SK-N-SH (cell line): ENCODE data around the gene ADRA2B. TPM values are rescaled to one million over a fixed set of nuclear protein-coding genes. Genes with fewer than 3 reads are reported as not detected.

Source experiments
- CTCF ChIA-PET: fragments of 300-600, 350-600 bp; formaldehyde crosslinking; extraction: SDS; loops from one replicate; lab custom pipeline; 2021; lab: Yijun Ruan, JAX
- POLR2A ChIA-PET: fragments of 350-600 bp; sonication (Branson Sonifier 250); formaldehyde crosslinking; extraction: SDS; loops from one replicate; lab custom pipeline; 2020; ENCODE audit warnings: antibody characterized with exemption, inconsistent platforms; lab: Yijun Ruan, JAX
- DNase-seq: peaks from one replicate; pipeline ENCODE4 v3.0.0; 2012
- H2AFZ ChIP-seq: fragments of 200-600 bp; sonication (generic); 2 replicates; pipeline ENCODE4 v1.8.1; 2016; ENCODE audit warnings: antibody characterized with exemption, mild to moderate bottlenecking, low read depth
- H3F3A ChIP-seq: fragments of 200-600 bp; sonication (generic); replicated peaks from 2 replicates; pipeline ENCODE3; 2016; ENCODE audit warnings: antibody characterized with exemption, mild to moderate bottlenecking; ENCODE audit not compliant: insufficient read depth
- H3K27ac ChIP-seq, 2 experiments: fragments of 200-500 bp in 1 of 2; fragments of 200-600 bp in 1 of 2; sonication (Bioruptor generic) in 1 of 2; sonication (generic), shearing (Covaris generic) in 1 of 2; 2 replicates each; pipeline versions ENCODE4 v1.5.1 to v1.6.1; 2014 to 2016; ENCODE audit warnings: low read depth in 2 of 2, inconsistent platforms in 1 of 2, low read length in 1 of 2, mild to moderate bottlenecking in 1 of 2, mixed read lengths in 1 of 2
- H3K27me3 ChIP-seq: fragments of 200-600 bp; sonication (generic), shearing (Covaris generic); 2 replicates; pipeline ENCODE4 v1.6.1; 2016; ENCODE audit warnings: mixed run types; ENCODE audit not compliant: insufficient read depth
- H3K36me3 ChIP-seq, 2 experiments: fragments of 200-500 bp in 1 of 2; fragments of 200-600 bp in 1 of 2; sonication (Bioruptor generic) in 1 of 2; sonication (generic) in 1 of 2; replicated peaks in 1 of 2; 2 replicates each; pipeline versions ENCODE3 to v1.5.1; 2014 to 2016; ENCODE audit warnings: low read length in 1 of 2, mild to moderate bottlenecking in 1 of 2; ENCODE audit not compliant: insufficient read depth in 2 of 2, control insufficient read depth in 1 of 2
- H3K4me1 ChIP-seq, 2 experiments: fragments of 200-500 bp in 1 of 2; fragments of 200-600 bp in 1 of 2; sonication (Bioruptor generic) in 1 of 2; sonication (generic), shearing (Covaris generic) in 1 of 2; 2 replicates each; pipeline versions ENCODE4 v1.5.1 to v1.6.1; 2014 to 2016; ENCODE audit warnings: low read depth in 1 of 2, low read length in 1 of 2, mixed run types in 1 of 2; ENCODE audit not compliant: insufficient read depth in 2 of 2, control insufficient read depth in 1 of 2
- H3K4me2 ChIP-seq: fragments of 200-600 bp; sonication (generic), shearing (Covaris generic); 2 replicates; pipeline ENCODE4 v1.6.1; 2017; ENCODE audit warnings: mixed run types
- H3K4me3 ChIP-seq, 2 experiments: fragments of 200-500 bp in 1 of 2; fragments of 200-600 bp in 1 of 2; sonication (Bioruptor generic) in 1 of 2; sonication (generic), shearing (Covaris generic) in 1 of 2; 2 replicates each; pipeline versions ENCODE4 v1.5.1 to v1.8.1; 2014 to 2016; ENCODE audit warnings: low read depth in 2 of 2, inconsistent platforms in 1 of 2, low read length in 1 of 2, mild to moderate bottlenecking in 1 of 2, mixed read lengths in 1 of 2, moderate library complexity in 1 of 2
- H3K79me2 ChIP-seq: fragments of 200-600 bp; sonication (generic); 2 replicates; pipeline ENCODE4 v1.8.1; 2017; ENCODE audit warnings: mild to moderate bottlenecking; ENCODE audit not compliant: insufficient read depth
- H3K9ac ChIP-seq: fragments of 200-600 bp; sonication (generic); 2 replicates; pipeline ENCODE4 v1.6.1; 2017; ENCODE audit warnings: mixed run types
- H3K9me2 ChIP-seq: fragments of 200-600 bp; sonication (generic); 2 replicates; pipeline ENCODE4 v1.6.1; 2017; ENCODE audit warnings: mixed run types
- H3K9me3 ChIP-seq: fragments of 200-600 bp; sonication (generic); 2 replicates; pipeline ENCODE4 v1.6.1; 2017; ENCODE audit warnings: mixed run types, mild to moderate bottlenecking, moderate library complexity
- H4K20me1 ChIP-seq: fragments of 200-600 bp; sonication (generic); 2 replicates; pipeline ENCODE4 v1.6.1; 2017; ENCODE audit warnings: mild to moderate bottlenecking, mixed run types; ENCODE audit not compliant: insufficient read depth
- EP300 ChIP-seq, 2 experiments: IDR thresholded peaks; 2 replicates each; pipeline versions ENCODE4 v1.4.0 to v1.6.1; 2012; ENCODE audit warnings: borderline replicate concordance in 1 of 2, low read depth in 1 of 2, low read length in 1 of 2
- FOXJ3 ChIP-seq: sonication (generic); formaldehyde crosslinking; IDR thresholded peaks from 2 replicates; pipeline ENCODE4 v1.5.1; 2020; ENCODE audit warnings: mild to moderate bottlenecking, missing genetic modification reagents
- FOXM1 ChIP-seq: IDR thresholded peaks from 2 replicates; pipeline ENCODE4 v1.4.0; 2012; ENCODE audit warnings: low read depth, mild to moderate bottlenecking
- GABPA ChIP-seq: IDR thresholded peaks from 2 replicates; pipeline ENCODE4 v1.4.0; 2012; ENCODE audit warnings: low read depth, mild to moderate bottlenecking
- NFIC ChIP-seq: IDR thresholded peaks from 2 replicates; pipeline ENCODE4 v1.4.0; 2012; ENCODE audit warnings: borderline replicate concordance
- POLR2AphosphoS5 ChIP-seq: IDR thresholded peaks from 2 replicates; pipeline ENCODE4 v1.6.1; 2012; ENCODE audit warnings: low read depth, low read length
- RAD21 ChIP-seq: IDR thresholded peaks from 2 replicates; pipeline ENCODE4 v1.6.1; 2012; ENCODE audit warnings: mild to moderate bottlenecking, low read length
- SIN3A ChIP-seq: IDR thresholded peaks from 2 replicates; pipeline ENCODE4 v1.6.1; 2012; ENCODE audit warnings: low read depth, mild to moderate bottlenecking, low read length, moderate library complexity, borderline replicate concordance
- SMC3 ChIP-seq: IDR thresholded peaks from 2 replicates; pipeline ENCODE4 v1.6.1; 2012; ENCODE audit warnings: low read depth, low read length, improper control_type of control experiment
- TAF1 ChIP-seq: IDR thresholded peaks from 2 replicates; pipeline ENCODE4 v1.6.1; 2012; ENCODE audit warnings: low read depth, mild to moderate bottlenecking, low read length, moderate library complexity, borderline replicate concordance
- TEAD4 ChIP-seq: IDR thresholded peaks from 2 replicates; pipeline ENCODE4 v1.4.0; 2012; ENCODE audit warnings: mild to moderate bottlenecking, borderline replicate concordance; ENCODE audit not compliant: insufficient read depth
- WGBS: methylation state at CpG from one replicate; pipeline ENCODE4 v1.1.6; 2017; ENCODE audit warnings: low lambda C conversion rate; 5-methylcytosine and 5-hydroxymethylcytosine counted together
- polyA plus RNA-seq, 3 experiments: library from polyadenylated mRNA; depleted of rRNA; stranded (reverse); fragments of >200 nt; gene quantifications; 2 replicates each; pipeline ENCODE4 v1.2.3, GENCODE V29; 2012
- TF ChIP-seq, protein P1 (sequence below): IDR thresholded peaks from 2 replicates; pipeline ENCODE4 v1.4.0; 2012; ENCODE audit warnings: low read depth, borderline replicate concordance
- TF ChIP-seq, protein P2 (sequence below): fragments of 200-600 bp; sonication (generic); IDR thresholded peaks from 2 replicates; pipeline ENCODE4 v1.6.1; 2017; ENCODE audit warnings: antibody characterized with exemption, mild to moderate bottlenecking, moderate library complexity
- TF ChIP-seq, protein P3 (sequence below): IDR thresholded peaks from 2 replicates; pipeline ENCODE4 v1.4.0; 2012; ENCODE audit warnings: low read depth
- TF ChIP-seq, protein P4 (sequence below): IDR thresholded peaks from 2 replicates; pipeline ENCODE4 v1.4.0; 2012; ENCODE audit warnings: low read depth, borderline replicate concordance
- TF ChIP-seq, protein P5 (sequence below): fragments of 150-350 bp; IDR thresholded peaks from 2 replicates; pipeline ENCODE4 v1.6.1; 2016; ENCODE audit warnings: mild to moderate bottlenecking, low read depth, low read length

ADRA2B gene
- polyA plus RNA-seq, 1 of the 3 experiments (the other 2 are of a cell fraction): not detected

DNA sequence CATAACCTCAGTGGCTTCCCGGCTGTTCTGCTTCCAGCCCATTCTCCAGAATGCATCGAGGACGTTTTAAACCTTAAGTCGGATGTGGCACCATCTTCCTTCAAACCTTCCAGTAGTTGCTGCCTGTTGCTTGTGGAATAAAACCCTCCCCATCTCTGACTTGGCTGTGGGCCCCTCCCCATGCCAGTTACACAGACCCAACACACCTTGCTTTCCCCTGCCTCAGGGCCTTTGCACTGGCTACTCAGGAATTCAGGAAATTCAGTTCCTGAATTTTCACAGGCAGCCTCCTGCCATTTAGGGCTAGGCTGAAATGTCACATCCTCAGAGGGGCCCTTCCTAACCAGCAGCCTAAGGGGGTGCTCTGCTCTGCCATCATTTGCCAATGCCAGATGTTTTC is 5.0 kb upstream of the ADRA2B start:
- ChIA-PET CTCF (interaction anchor here (1.8 to 8.0 kb wide), 2 partner anchors 53 to 99 kb away, joined by 4 to 101 read pairs; no protein-coding TSS in a partner anchor), POLR2A (no interaction called here)
- no peaks in the 10 kb centered on the region; the same call in 1 of the 2 replicates for H3K27me3 ChIP-seq

More for the DNA sequence above, 5.0 kb upstream of the ADRA2B start:
- Histone ChIP-seq H3K4me1 (peaks cover 0 to 12% of the 10 kb centered on the region in 2 experiments; a peak in 1 of 4 replicates), H3K9me2 (no peaks in the 10 kb centered on the region), H2AFZ (no peak overlapping the region), H4K20me1 (no peaks in the 10 kb centered on the region), H3K9me3 (no peaks in the 10 kb centered on the region), H3F3A (no peaks in the 10 kb centered on the region), H3K79me2 (no peaks in the 10 kb centered on the region), H3K4me2 (no peak overlapping the region), H3K27ac (no peak overlapping the region), H3K36me3 (no peaks in the 10 kb centered on the region), H3K9ac (no peak overlapping the region), H3K4me3 (no peak overlapping the region)
- 74% methylated on average over 4 of the region's 4 CpGs for WGBS
- TF ChIP-seq RAD21 (no peak), TAF1 (no peak), FOXJ3 (CRISPR knock-in tag) (no peak), EP300 (IDR thresholded peaks at IDR 0.05; ENCODE audit: borderline replicate concordance in 1 of 2, low read depth in 1 of 2, low read length in 1 of 2) (no peak), SIN3A (no peak), NFIC (no peak), GABPA (no peak), TEAD4 (no peak), POLR2AphosphoS5 (no peak), SMC3 (no peak), FOXM1 (no peak)
- TF ChIP-seq, protein P1, sequence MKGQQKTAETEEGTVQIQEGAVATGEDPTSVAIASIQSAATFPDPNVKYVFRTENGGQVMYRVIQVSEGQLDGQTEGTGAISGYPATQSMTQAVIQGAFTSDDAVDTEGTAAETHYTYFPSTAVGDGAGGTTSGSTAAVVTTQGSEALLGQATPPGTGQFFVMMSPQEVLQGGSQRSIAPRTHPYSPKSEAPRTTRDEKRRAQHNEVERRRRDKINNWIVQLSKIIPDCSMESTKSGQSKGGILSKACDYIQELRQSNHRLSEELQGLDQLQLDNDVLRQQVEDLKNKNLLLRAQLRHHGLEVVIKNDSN: no peak
- TF ChIP-seq, protein P2, sequence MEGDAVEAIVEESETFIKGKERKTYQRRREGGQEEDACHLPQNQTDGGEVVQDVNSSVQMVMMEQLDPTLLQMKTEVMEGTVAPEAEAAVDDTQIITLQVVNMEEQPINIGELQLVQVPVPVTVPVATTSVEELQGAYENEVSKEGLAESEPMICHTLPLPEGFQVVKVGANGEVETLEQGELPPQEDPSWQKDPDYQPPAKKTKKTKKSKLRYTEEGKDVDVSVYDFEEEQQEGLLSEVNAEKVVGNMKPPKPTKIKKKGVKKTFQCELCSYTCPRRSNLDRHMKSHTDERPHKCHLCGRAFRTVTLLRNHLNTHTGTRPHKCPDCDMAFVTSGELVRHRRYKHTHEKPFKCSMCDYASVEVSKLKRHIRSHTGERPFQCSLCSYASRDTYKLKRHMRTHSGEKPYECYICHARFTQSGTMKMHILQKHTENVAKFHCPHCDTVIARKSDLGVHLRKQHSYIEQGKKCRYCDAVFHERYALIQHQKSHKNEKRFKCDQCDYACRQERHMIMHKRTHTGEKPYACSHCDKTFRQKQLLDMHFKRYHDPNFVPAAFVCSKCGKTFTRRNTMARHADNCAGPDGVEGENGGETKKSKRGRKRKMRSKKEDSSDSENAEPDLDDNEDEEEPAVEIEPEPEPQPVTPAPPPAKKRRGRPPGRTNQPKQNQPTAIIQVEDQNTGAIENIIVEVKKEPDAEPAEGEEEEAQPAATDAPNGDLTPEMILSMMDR: no peak
- TF ChIP-seq, protein P3, sequence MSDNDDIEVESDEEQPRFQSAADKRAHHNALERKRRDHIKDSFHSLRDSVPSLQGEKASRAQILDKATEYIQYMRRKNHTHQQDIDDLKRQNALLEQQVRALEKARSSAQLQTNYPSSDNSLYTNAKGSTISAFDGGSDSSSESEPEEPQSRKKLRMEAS: no peak
- TF ChIP-seq, protein P4, sequence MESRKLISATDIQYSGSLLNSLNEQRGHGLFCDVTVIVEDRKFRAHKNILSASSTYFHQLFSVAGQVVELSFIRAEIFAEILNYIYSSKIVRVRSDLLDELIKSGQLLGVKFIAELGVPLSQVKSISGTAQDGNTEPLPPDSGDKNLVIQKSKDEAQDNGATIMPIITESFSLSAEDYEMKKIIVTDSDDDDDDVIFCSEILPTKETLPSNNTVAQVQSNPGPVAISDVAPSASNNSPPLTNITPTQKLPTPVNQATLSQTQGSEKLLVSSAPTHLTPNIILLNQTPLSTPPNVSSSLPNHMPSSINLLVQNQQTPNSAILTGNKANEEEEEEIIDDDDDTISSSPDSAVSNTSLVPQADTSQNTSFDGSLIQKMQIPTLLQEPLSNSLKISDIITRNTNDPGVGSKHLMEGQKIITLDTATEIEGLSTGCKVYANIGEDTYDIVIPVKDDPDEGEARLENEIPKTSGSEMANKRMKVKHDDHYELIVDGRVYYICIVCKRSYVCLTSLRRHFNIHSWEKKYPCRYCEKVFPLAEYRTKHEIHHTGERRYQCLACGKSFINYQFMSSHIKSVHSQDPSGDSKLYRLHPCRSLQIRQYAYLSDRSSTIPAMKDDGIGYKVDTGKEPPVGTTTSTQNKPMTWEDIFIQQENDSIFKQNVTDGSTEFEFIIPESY: no peak
- TF ChIP-seq, protein P5, sequence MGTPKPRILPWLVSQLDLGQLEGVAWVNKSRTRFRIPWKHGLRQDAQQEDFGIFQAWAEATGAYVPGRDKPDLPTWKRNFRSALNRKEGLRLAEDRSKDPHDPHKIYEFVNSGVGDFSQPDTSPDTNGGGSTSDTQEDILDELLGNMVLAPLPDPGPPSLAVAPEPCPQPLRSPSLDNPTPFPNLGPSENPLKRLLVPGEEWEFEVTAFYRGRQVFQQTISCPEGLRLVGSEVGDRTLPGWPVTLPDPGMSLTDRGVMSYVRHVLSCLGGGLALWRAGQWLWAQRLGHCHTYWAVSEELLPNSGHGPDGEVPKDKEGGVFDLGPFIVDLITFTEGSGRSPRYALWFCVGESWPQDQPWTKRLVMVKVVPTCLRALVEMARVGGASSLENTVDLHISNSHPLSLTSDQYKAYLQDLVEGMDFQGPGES: no peak
- no peak for DNase-seq
